Liver (tissue), 2 donors: Measurements from ENCODE around the gene GPR146.

Experiments used
- FOXA2 ChIP-seq: IDR thresholded peaks from 2 replicates; pipeline ENCODE4 v1.6.1; 2016; ENCODE audit warnings: antibody characterized with exemption
- HNF4A ChIP-seq, 2 donors: conservative IDR thresholded peaks; 2 replicates each; pipeline ENCODE4 v1.6.1; 2016; ENCODE audit warnings: antibody characterized with exemption in 2 of 2, mild to moderate bottlenecking in 2 of 2
- donor health status: healthy.

GRCh38 chr7:1016577-1017531 lies 27.5 kb upstream of the GPR146 start:
- no peak for TF ChIP-seq HNF4A (conservative IDR thresholded peaks at IDR 0.05)
- TF ChIP-seq FOXA2 = no peak
